Measurements from ENCODE around the gene EFCAB11. TPM values are rescaled to one million over a fixed set of nuclear protein-coding genes. Genes with fewer than 3 reads are reported as not detected.

The EFCAB11 gene
- total RNA-seq, 4 donors from 2014 or later, result 4.4 to 8.5 (median 6.7) TPM

DNA sequence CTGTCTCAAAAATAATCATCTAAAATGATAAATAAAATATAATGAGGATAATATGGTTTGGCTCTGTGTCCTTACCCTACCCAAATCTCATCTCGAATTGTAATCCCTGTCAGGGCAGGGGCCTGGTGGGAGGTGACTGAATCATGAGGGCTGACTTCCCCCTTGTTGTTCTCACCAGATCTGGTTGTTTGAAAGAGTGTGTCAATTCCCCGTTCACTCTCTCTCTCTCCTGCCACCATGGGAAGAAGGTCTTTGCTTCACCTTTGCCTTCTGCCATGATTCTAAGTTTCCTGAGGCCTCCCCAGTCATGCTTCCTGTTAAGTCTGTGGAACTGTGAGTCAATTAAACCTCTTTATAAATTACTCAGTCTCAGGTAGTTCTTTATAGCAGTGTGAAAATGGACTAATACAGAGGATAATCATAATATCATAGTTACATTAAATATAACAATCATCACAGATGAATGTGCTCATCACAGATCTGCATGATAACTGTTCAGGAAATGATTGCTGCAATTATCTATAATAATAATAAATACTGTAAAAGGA lies 12.6 kb downstream of the EFCAB11 start:
- TF ChIP-seq, protein P1, sequence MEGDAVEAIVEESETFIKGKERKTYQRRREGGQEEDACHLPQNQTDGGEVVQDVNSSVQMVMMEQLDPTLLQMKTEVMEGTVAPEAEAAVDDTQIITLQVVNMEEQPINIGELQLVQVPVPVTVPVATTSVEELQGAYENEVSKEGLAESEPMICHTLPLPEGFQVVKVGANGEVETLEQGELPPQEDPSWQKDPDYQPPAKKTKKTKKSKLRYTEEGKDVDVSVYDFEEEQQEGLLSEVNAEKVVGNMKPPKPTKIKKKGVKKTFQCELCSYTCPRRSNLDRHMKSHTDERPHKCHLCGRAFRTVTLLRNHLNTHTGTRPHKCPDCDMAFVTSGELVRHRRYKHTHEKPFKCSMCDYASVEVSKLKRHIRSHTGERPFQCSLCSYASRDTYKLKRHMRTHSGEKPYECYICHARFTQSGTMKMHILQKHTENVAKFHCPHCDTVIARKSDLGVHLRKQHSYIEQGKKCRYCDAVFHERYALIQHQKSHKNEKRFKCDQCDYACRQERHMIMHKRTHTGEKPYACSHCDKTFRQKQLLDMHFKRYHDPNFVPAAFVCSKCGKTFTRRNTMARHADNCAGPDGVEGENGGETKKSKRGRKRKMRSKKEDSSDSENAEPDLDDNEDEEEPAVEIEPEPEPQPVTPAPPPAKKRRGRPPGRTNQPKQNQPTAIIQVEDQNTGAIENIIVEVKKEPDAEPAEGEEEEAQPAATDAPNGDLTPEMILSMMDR (IDR thresholded peaks at IDR 0.05; ENCODE audit: low read depth), result no peak

DNA sequence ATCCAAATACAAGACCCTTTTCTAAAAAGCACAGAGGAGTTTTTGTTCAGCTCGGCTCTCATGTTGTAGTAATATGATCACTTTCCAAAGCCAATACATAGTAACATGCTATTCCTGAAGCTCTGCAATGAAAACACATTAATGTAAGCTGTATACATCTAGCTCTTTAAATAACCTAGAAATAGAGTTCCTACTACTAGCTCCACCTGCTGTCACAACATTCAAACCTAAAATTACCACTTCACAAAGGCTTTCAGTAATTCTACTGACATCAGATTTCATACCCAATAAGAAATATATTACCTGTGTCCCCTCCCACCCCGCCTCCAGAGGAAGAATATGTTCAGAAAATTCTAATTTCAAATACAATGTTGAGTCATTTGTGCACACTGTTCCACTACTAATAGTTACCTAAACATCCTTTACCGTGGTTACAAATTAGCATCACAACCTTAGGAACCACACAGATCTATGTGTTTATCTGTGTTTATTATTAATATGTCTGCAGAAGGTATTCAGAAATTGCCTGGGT lies 17.8 kb downstream of the EFCAB11 start:
- TF ChIP-seq, protein P1 (IDR thresholded peaks at IDR 0.05; ENCODE audit: low read depth), result no peak

DNA sequence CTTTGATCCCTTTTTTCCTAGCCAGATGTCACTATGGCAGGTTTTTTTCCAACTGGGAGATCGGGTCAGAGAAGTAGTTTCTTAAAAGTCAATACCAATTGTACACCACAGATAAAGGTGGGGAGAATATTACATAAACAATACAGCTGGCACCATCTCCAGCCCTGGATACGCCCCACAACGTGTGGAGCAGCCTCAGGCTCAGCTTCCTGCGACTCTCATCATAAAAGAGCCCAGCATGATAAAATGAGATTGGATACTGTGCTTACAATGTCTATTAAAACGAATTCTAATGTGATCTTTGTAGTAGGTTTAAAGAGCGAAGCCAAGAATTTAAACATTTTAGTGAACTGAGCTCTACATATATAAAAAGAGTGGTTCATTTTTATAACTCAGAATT lies 21.5 kb downstream of the EFCAB11 start:
- TF ChIP-seq, protein P1 (IDR thresholded peaks at IDR 0.05; ENCODE audit: low read depth), result no peak

DNA sequence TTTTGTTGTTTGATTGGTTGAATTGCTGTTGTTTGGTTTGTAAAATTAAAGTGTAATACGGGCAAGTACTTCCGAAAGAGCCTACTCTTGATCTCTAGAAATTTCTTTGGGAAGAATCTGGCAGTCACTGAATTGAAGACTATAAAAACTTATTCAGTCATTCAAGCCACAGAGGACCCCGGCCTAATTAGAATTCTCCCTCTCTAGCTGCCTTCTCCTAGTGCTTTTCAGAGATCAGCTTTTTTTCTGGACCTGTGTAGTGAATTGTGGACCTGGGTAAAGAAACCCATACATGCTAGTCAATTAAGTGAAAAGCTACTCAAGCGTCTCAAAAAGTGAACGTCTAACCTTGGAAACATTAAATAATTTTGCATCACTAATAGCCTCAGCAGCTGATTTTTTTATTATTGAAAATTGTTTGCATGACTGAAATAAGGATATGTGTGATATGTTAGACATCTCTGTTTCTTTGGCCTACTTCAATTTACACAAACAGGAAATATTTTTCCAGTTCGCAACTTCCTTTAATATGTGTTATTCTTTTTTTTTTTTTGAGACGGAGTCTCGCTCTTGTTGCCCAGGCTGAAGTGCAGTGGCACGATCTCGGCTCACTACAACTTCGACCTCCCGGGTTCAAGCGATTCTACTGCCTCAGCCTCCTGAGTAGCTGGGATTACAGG lies 27.2 kb downstream of the EFCAB11 start:
- TF ChIP-seq, protein P1 (IDR thresholded peaks at IDR 0.05; ENCODE audit: low read depth), result no peak

DNA sequence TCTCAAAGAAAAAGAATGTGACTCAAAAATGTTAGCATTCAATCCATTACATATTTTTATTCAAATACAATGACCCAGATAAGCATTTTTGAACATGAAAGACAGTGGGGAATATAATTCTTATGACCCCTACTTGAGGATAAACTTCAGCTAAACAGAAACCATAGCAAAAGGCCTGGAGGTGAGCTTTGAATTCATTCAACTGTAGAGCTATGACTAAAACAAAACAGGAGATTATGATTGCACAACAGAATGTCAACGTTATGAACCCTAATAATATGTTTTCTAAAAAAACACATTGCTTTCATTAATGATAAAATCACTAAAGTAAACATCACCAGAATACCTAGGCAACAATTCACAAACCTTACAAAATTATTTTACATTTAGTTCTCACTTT lies 27.8 kb downstream of the EFCAB11 start:
- TF ChIP-seq, protein P1 (IDR thresholded peaks at IDR 0.05; ENCODE audit: low read depth), result no peak

DNA sequence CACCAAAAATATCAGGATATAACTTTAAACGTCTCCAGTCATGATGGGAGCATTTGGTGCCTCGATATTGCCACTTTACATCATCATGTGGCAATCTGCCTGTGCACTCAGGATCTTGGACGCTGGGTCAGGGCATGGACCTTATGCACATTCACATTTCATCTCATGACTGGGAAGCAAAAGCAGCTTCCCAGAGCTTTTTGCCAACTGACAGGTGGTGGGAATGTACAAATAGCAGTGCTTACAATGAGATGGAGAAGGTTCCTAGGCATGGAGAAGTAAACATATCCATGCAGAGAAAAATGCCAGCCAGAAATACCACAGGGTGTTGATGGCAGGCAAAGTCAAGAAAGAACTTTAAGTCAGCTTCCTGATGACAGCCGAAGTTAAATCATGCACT lies 30.3 kb downstream of the EFCAB11 start:
- TF ChIP-seq, protein P1 (IDR thresholded peaks at IDR 0.05; ENCODE audit: low read depth), result no peak

DNA sequence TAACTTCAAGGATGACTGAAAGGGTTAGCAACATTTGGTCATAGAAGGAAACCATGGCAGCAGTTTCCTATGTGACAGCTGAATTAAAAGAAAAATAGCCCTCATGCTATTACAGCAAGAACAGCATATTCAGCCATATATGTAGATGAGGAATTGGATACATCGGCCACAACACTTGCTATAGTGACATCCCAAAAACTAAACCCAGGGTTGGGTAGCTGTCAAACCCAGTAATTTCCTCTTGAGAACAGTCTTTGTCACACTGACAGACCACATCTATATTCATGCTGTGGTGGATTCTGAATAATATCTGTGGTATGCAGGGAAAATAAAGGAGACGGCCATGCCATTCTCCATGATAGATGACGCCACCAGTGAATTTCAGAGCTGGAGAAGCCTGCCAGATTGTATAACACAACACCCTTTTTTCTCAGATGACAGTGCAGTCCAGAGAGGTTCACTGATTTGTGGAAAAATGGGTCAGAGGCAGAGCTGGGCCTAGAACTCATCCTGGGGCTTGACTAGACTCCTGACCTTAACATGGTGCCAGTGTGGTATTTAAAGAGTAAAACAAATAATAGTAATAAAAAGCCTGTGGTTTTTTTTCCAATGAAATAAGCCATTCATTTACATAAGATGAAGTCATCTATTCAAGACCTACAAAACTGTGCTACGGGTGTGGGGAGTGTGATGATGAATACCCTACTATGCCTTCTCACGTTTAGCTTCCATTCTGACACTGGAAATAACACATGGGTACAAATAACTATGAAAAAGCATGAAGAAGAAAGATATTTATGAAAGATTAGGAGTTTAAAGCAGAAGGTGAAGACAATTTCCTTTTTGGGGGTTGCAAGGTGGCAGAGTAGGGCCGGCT lies 32.3 kb downstream of the EFCAB11 start:
- TF ChIP-seq, protein P1 (IDR thresholded peaks at IDR 0.05; ENCODE audit: low read depth), result no peak
